IPS DF 6.9 (cell line): ENCODE results near the gene NHS.

Experiments
- DNase-seq: peaks from one replicate; pipeline ENCODE4 v3.0.0-alpha.2; 2013; ENCODE audit warnings: low read depth, low spot score
- H3K27ac ChIP-seq: one replicate; pipeline ENCODE4 v1.5.1; 2013; ENCODE audit warnings: low read length, control low read depth
- H3K27me3 ChIP-seq: 2 replicates; pipeline ENCODE4 v1.6.1; 2013; ENCODE audit warnings: mild to moderate bottlenecking, low read length; ENCODE audit not compliant: control insufficient read depth, insufficient read depth
- H3K36me3 ChIP-seq: 2 replicates; pipeline ENCODE4 v1.6.1; 2013; ENCODE audit warnings: low read length; ENCODE audit not compliant: control insufficient read depth, insufficient read depth
- H3K4me1 ChIP-seq: 2 replicates; pipeline ENCODE4 v1.6.1; 2013; ENCODE audit warnings: low read length; ENCODE audit not compliant: control insufficient read depth, insufficient read depth
- H3K4me3 ChIP-seq: 2 replicates; pipeline ENCODE4 v1.5.1; 2013; ENCODE audit warnings: mild to moderate bottlenecking, low read length
- H3K9me3 ChIP-seq: 2 replicates; pipeline ENCODE4 v1.6.1; 2013; ENCODE audit warnings: low read length, inconsistent platforms; ENCODE audit not compliant: control insufficient read depth, insufficient read depth
- WGBS: extraction: QIAGEN DNeasy Blood & Tissue Kit; methylation state at CpG from one replicate; pipeline ENCODE4 v1.1.7; 2013; ENCODE audit warnings: mixed read lengths, missing lambda C conversion rate; ENCODE audit not compliant: insufficient read length, insufficient coverage; 5-methylcytosine and 5-hydroxymethylcytosine counted together

Gene NHS

GRCh38 chrX:17375367-17375636, 302 bp downstream of the NHS start:
- no CpG with 5 or more reads among the region's 18 CpGs for WGBS
- Histone ChIP-seq H3K4me3 (peak overlapping the region; percentile 73; the same call in 1 of the 2 replicates), H3K36me3 (no peaks in the 10 kb centered on the region), H3K27ac (no peak overlapping the region), H3K27me3 (peaks cover 14% of the 10 kb centered on the region), H3K9me3 (no peaks in the 10 kb centered on the region), H3K4me1 (peaks cover 2% of the 10 kb centered on the region; the same call in 1 of the 2 replicates)
- no peak for DNase-seq

GRCh38 chrX:17375637-17376430, 834 bp downstream of the NHS start:
- Histone ChIP-seq H3K27me3 (peaks cover 14% of the 10 kb centered on the region), H3K4me3 (peak overlapping the region; percentile 73), H3K9me3 (no peaks in the 10 kb centered on the region), H3K36me3 (no peaks in the 10 kb centered on the region), H3K27ac (no peak overlapping the region), H3K4me1 (peaks cover 2% of the 10 kb centered on the region; the same call in 1 of the 2 replicates)
- no peak for DNase-seq
- WGBS, result no CpG with 5 or more reads among the region's 103 CpGs

- DNase-seq, result no peak
- Histone ChIP-seq H3K4me1 (peaks cover 2% of the 10 kb centered on the region; the same call in 1 of the 2 replicates), H3K9me3 (no peaks in the 10 kb centered on the region), H3K27ac (no peak overlapping the region), H3K36me3 (no peaks in the 10 kb centered on the region), H3K27me3 (peaks cover 14% of the 10 kb centered on the region), H3K4me3 (peak overlapping the region; percentile 73; the same call in 1 of the 2 replicates)
- WGBS, result no CpG with 5 or more reads among the region's 31 CpGs
These were observed 1.6 kb downstream of the NHS start for GRCh38 chrX:17376431-17377077.

- no CpG with 5 or more reads among the region's 46 CpGs for WGBS
- no peak for DNase-seq
- Histone ChIP-seq H3K4me1 (peaks cover 2% of the 10 kb centered on the region; the same call in 1 of the 2 replicates), H3K36me3 (no peaks in the 10 kb centered on the region), H3K27ac (no peak overlapping the region), H3K27me3 (peaks cover 14% of the 10 kb centered on the region), H3K9me3 (no peaks in the 10 kb centered on the region), H3K4me3 (peak overlapping the region; percentile 73; the same call in 1 of the 2 replicates)
These were observed 2.2 kb downstream of the NHS start for GRCh38 chrX:17377091-17377717.

- no peak for DNase-seq
- no peaks in the 10 kb centered on the region for H3K9me3 ChIP-seq
- peak overlapping the region; percentile 73; the same call in 1 of the 2 replicates for H3K4me3 ChIP-seq
These were observed 2.8 kb downstream of the NHS start for GRCh38 chrX:17377795-17378194.

GRCh38 chrX:17380221-17380620, 5.2 kb downstream of the NHS start:
- H3K4me1 ChIP-seq, result peaks cover 2% of the 10 kb centered on the region; the same call in 1 of the 2 replicates
- H3K9me3 ChIP-seq, result no peaks in the 10 kb centered on the region
- H3K4me3 ChIP-seq, result no peak overlapping the region
- no CpG with 5 or more reads among the region's 9 CpGs for WGBS
- H3K27ac ChIP-seq, result no peak overlapping the region
- H3K27me3 ChIP-seq, result peaks cover 14% of the 10 kb centered on the region
- no peak for DNase-seq
- H3K36me3 ChIP-seq, result no peaks in the 10 kb centered on the region

More at GRCh38 chrX:17377795-17378194, 2.8 kb downstream of the NHS start:
- H3K27me3 ChIP-seq, result peaks cover 14% of the 10 kb centered on the region
- peaks cover 2% of the 10 kb centered on the region; the same call in 1 of the 2 replicates for H3K4me1 ChIP-seq
- WGBS, result no CpG with 5 or more reads among the region's 9 CpGs
- H3K27ac ChIP-seq, result no peak overlapping the region
- H3K36me3 ChIP-seq, result no peaks in the 10 kb centered on the region

GRCh38 chrX:17390419-17390850, 15.4 kb downstream of the NHS start:
- DNase-seq, result no peak
- Histone ChIP-seq H3K36me3 (no peaks in the 10 kb centered on the region), H3K9me3 (no peaks in the 10 kb centered on the region), H3K27ac (no peak overlapping the region), H3K4me1 (no peaks in the 10 kb centered on the region), H3K4me3 (no peak overlapping the region), H3K27me3 (no peaks in the 10 kb centered on the region)
- no CpG with 5 or more reads among the region's 5 CpGs for WGBS

- DNase-seq, result no peak
- WGBS, result no CpG with 5 or more reads among the region's 1 CpG
- no peaks in the 10 kb centered on the region for H3K36me3 ChIP-seq
- no peak overlapping the region for H3K4me3 ChIP-seq
- H3K27me3 ChIP-seq, result no peaks in the 10 kb centered on the region
- no peaks in the 10 kb centered on the region for H3K9me3 ChIP-seq
- H3K27ac ChIP-seq, result no peak overlapping the region
- H3K4me1 ChIP-seq, result no peaks in the 10 kb centered on the region
These were observed 20.2 kb downstream of the NHS start for GRCh38 chrX:17395154-17395553.

GRCh38 chrX:17397074-17397473, 22.1 kb downstream of the NHS start:
- no peaks in the 10 kb centered on the region for H3K27me3 ChIP-seq
- no peaks in the 10 kb centered on the region for H3K9me3 ChIP-seq
- H3K4me3 ChIP-seq, result no peak overlapping the region
- no peak overlapping the region for H3K27ac ChIP-seq
- WGBS, result no CpG with 5 or more reads among the region's 2 CpGs
- DNase-seq, result no peak
- no peaks in the 10 kb centered on the region for H3K4me1 ChIP-seq
- no peaks in the 10 kb centered on the region for H3K36me3 ChIP-seq

- H3K27ac ChIP-seq, result no peak overlapping the region
- WGBS, result no CpG with 5 or more reads among the region's 2 CpGs
- no peak for DNase-seq
- no peak overlapping the region for H3K4me3 ChIP-seq
- no peaks in the 10 kb centered on the region for H3K27me3 ChIP-seq
- no peaks in the 10 kb centered on the region for H3K9me3 ChIP-seq
- H3K4me1 ChIP-seq, result peaks cover 2% of the 10 kb centered on the region; the same call in 1 of the 2 replicates
- H3K36me3 ChIP-seq, result no peaks in the 10 kb centered on the region
These were observed 28.2 kb downstream of the NHS start for GRCh38 chrX:17403189-17403691.
